ENCODE results near the gene DCDC1. TPM values are rescaled to one million over a fixed set of nuclear protein-coding genes. Genes with fewer than 3 reads are reported as not detected.
A peak's percentile ranks its signal among the peaks of the same experiment; 100 is the strongest.

DCDC1 gene
- total RNA-seq, 1 donor from 2014 or later = 2.6 TPM

GRCh38 chr11:31109446-31109845 lies 260.1 kb downstream of the DCDC1 start:
- H3K4me1 Mint-ChIP-seq = peaks cover 53% of the 10 kb centered on the region
- TF ChIP-seq, protein P1, sequence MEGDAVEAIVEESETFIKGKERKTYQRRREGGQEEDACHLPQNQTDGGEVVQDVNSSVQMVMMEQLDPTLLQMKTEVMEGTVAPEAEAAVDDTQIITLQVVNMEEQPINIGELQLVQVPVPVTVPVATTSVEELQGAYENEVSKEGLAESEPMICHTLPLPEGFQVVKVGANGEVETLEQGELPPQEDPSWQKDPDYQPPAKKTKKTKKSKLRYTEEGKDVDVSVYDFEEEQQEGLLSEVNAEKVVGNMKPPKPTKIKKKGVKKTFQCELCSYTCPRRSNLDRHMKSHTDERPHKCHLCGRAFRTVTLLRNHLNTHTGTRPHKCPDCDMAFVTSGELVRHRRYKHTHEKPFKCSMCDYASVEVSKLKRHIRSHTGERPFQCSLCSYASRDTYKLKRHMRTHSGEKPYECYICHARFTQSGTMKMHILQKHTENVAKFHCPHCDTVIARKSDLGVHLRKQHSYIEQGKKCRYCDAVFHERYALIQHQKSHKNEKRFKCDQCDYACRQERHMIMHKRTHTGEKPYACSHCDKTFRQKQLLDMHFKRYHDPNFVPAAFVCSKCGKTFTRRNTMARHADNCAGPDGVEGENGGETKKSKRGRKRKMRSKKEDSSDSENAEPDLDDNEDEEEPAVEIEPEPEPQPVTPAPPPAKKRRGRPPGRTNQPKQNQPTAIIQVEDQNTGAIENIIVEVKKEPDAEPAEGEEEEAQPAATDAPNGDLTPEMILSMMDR (conservative IDR thresholded peaks at IDR 0.05) = no peak
- no peak for DNase-seq (ENCODE audit: low read depth, low spot score)
- no peaks in the 10 kb centered on the region for H3K36me3 Mint-ChIP-seq (ENCODE audit: low read depth)
- no peak overlapping the region for H3K27ac Mint-ChIP-seq (ENCODE audit: unreplicated experiment)
- H3K27me3 Mint-ChIP-seq (ENCODE audit: low read depth) = no peaks in the 10 kb centered on the region
- no peaks in the 10 kb centered on the region for H3K9me3 Mint-ChIP-seq
- no peak overlapping the region for H3K4me3 Mint-ChIP-seq

- Mint-ChIP-seq H3K36me3 (ENCODE audit: low read depth) (no peaks in the 10 kb centered on the region), H3K27ac (ENCODE audit: unreplicated experiment) (no peak overlapping the region), H3K4me3 (no peak overlapping the region), H3K9me3 (no peaks in the 10 kb centered on the region), H3K27me3 (ENCODE audit: low read depth) (no peaks in the 10 kb centered on the region), H3K4me1 (peaks cover 50% of the 10 kb centered on the region)
- TF ChIP-seq, protein P1 (conservative IDR thresholded peaks at IDR 0.05) = no peak
- DNase-seq (ENCODE audit: low read depth, low spot score) = no peak
Observed at GRCh38 chr11:31107649-31108048, 261.9 kb downstream of the DCDC1 start.

DNA sequence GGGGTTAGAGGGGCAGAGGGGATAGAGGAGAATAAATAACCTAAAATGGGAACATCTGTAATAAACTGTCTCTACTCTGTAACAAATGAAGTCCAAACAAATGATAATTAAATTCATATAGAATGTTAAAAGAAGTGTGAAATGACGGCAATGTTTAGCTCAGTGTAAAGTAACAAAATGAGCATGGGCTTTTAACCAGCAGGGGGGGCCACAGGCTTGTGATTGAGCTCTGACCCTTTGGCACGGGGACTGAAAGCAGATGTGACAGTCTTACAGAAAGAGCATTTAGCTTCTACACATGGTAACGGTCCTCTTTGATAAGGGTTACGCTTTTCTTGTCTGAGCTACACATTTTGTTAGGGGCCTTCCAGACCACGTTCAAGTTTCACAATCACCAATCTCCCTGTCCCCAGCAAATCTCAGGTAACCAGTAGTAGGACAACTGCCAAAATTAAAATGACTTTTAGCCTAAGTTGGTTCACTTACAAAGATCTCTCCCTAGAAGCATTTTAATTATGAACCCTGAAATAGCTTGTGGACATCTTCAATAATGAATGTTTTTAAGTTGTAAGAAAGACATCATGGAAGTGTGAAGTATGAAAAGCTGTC lies 262.5 kb downstream of the DCDC1 start:
- H3K9me3 Mint-ChIP-seq = no peaks in the 10 kb centered on the region
- H3K4me1 Mint-ChIP-seq = peaks cover 50% of the 10 kb centered on the region
- peak overlapping the region; percentile 27 for H3K4me3 Mint-ChIP-seq
- DNase-seq (ENCODE audit: low read depth, low spot score) = peak; percentile 85
- peak overlapping the region; percentile 4 for H3K27ac Mint-ChIP-seq (ENCODE audit: unreplicated experiment)
- TF ChIP-seq, protein P1 (conservative IDR thresholded peaks at IDR 0.05) = peak; percentile 90
- H3K36me3 Mint-ChIP-seq (ENCODE audit: low read depth) = no peaks in the 10 kb centered on the region
- H3K27me3 Mint-ChIP-seq (ENCODE audit: low read depth) = no peaks in the 10 kb centered on the region

- no peak for DNase-seq (ENCODE audit: low read depth, low spot score)
- TF ChIP-seq, protein P1 (conservative IDR thresholded peaks at IDR 0.05) = no peak
- H3K4me3 Mint-ChIP-seq = no peak overlapping the region
- H3K36me3 Mint-ChIP-seq (ENCODE audit: low read depth) = no peaks in the 10 kb centered on the region
- no peaks in the 10 kb centered on the region for H3K9me3 Mint-ChIP-seq
- no peaks in the 10 kb centered on the region for H3K27me3 Mint-ChIP-seq (ENCODE audit: low read depth)
- peaks cover 45% of the 10 kb centered on the region for H3K4me1 Mint-ChIP-seq
- no peak overlapping the region for H3K27ac Mint-ChIP-seq (ENCODE audit: unreplicated experiment)
Observed at GRCh38 chr11:31106326-31106725, 263.2 kb downstream of the DCDC1 start.

- Mint-ChIP-seq H3K4me1 (peaks cover 20% of the 10 kb centered on the region), H3K36me3 (ENCODE audit: low read depth) (no peaks in the 10 kb centered on the region), H3K4me3 (no peak overlapping the region), H3K27ac (ENCODE audit: unreplicated experiment) (no peak overlapping the region), H3K9me3 (peaks cover 3% of the 10 kb centered on the region), H3K27me3 (ENCODE audit: low read depth) (no peaks in the 10 kb centered on the region)
- no peak for DNase-seq (ENCODE audit: low read depth, low spot score)
- TF ChIP-seq, protein P1 (conservative IDR thresholded peaks at IDR 0.05) = no peak
Observed at GRCh38 chr11:31102875-31103274, 266.7 kb downstream of the DCDC1 start.
